ENCODE results near the gene ATPAF2. TPM values are rescaled to one million over a fixed set of nuclear protein-coding genes. Genes with fewer than 3 reads are reported as not detected.

Gene ATPAF2
- total RNA-seq, 1 experiment from 2014 or later: 40.5 TPM

GRCh38 chr17:18033442-18034099 is 5.4 kb downstream of the ATPAF2 start:
- no peaks in the 10 kb centered on the region for H3F3A ChIP-seq (ENCODE audit: low read length, unreplicated experiment)
- H3K36me3 ChIP-seq (ENCODE audit: low read depth, low read length): no peaks in the 10 kb centered on the region
- H3K4me3 ChIP-seq (ENCODE audit: low read length): no peak overlapping the region
- DNase-seq (peak; percentile 93), ATAC-seq (peak; percentile 80)
- BruUV-seq (replicated peaks): no TSS peak
- H4K20me1 ChIP-seq (ENCODE audit: low read length): no peaks in the 10 kb centered on the region
- no peaks in the 10 kb centered on the region for H3K9me2 ChIP-seq (replicated peaks; ENCODE audit: low read length)
- TF ChIP-seq EZH2 (IDR thresholded peaks at IDR 0.05; ENCODE audit: low read length, unreplicated experiment): no peak
- TF ChIP-seq EZH2phosphoT487 (IDR thresholded peaks at IDR 0.05; ENCODE audit: borderline replicate concordance, low read length): no peak
- TF ChIP-seq, protein P1, sequence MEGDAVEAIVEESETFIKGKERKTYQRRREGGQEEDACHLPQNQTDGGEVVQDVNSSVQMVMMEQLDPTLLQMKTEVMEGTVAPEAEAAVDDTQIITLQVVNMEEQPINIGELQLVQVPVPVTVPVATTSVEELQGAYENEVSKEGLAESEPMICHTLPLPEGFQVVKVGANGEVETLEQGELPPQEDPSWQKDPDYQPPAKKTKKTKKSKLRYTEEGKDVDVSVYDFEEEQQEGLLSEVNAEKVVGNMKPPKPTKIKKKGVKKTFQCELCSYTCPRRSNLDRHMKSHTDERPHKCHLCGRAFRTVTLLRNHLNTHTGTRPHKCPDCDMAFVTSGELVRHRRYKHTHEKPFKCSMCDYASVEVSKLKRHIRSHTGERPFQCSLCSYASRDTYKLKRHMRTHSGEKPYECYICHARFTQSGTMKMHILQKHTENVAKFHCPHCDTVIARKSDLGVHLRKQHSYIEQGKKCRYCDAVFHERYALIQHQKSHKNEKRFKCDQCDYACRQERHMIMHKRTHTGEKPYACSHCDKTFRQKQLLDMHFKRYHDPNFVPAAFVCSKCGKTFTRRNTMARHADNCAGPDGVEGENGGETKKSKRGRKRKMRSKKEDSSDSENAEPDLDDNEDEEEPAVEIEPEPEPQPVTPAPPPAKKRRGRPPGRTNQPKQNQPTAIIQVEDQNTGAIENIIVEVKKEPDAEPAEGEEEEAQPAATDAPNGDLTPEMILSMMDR (conservative IDR thresholded peaks at IDR 0.05; ENCODE audit: low read depth, low read length): peak; percentile 87
- H3K27me3 ChIP-seq (ENCODE audit: low read length): no peaks in the 10 kb centered on the region
- ChIA-PET CTCF (interaction anchor here (0.5 to 1.1 kb wide), 3 partner anchors 65 to 112 kb away, joined by 3 to 4 read pairs (median 3); no protein-coding TSS in a partner anchor), POLR2A (ENCODE audit: unreplicated experiment) (no interaction called here)
- no peak overlapping the region for H3K9ac ChIP-seq (ENCODE audit: low read length)
- H3K4me1 ChIP-seq (ENCODE audit: insufficient read depth, low read length): peaks cover 31% of the 10 kb centered on the region
- no peak overlapping the region for H2AFZ ChIP-seq (ENCODE audit: low read length)
- intact Hi-C loops (cut with micrococcal nuclease): loop anchor here (1.0 to 5.0 kb wide), 4 partner anchors 41 to 142 kb away; partner anchors contain the start of genes DRC3 and TOM1L2
- H3K4me2 ChIP-seq (ENCODE audit: low read length): no peak overlapping the region
- H3K79me2 ChIP-seq (ENCODE audit: low read length): peaks cover 67% of the 10 kb centered on the region
- no peak overlapping the region for H3K27ac ChIP-seq (ENCODE audit: low read length)
- no peaks in the 10 kb centered on the region for H3K9me3 ChIP-seq (ENCODE audit: low read length)

- ChIA-PET CTCF (no interaction called here), POLR2A (ENCODE audit: unreplicated experiment) (interaction anchor here (0.6 kb wide), 1 partner anchor 74 kb away, joined by 26 read pairs; no protein-coding TSS in a partner anchor)
- intact Hi-C loops (cut with micrococcal nuclease): loop anchor here (2.0 to 5.0 kb wide), 2 partner anchors 40 to 113 kb away; no protein-coding TSS in a partner anchor
Observed at GRCh38 chr17:18031955-18032354, 7.0 kb downstream of the ATPAF2 start.

More at GRCh38 chr17:18031955-18032354, 7.0 kb downstream of the ATPAF2 start:
- Histone ChIP-seq H3F3A (ENCODE audit: low read length, unreplicated experiment) (no peaks in the 10 kb centered on the region), H3K27me3 (ENCODE audit: low read length) (no peaks in the 10 kb centered on the region), H3K27ac (ENCODE audit: low read length) (peak overlapping the region; percentile 72), H3K9me2 (replicated peaks; ENCODE audit: low read length) (no peaks in the 10 kb centered on the region), H3K9ac (ENCODE audit: low read length) (peak overlapping the region; percentile 7), H3K79me2 (ENCODE audit: low read length) (peaks cover 51% of the 10 kb centered on the region), H2AFZ (ENCODE audit: low read length) (peak overlapping the region; percentile 0; the same call in 1 of the 2 replicates), H4K20me1 (ENCODE audit: low read length) (no peaks in the 10 kb centered on the region), H3K4me3 (ENCODE audit: low read length) (no peak overlapping the region), H3K36me3 (ENCODE audit: low read depth, low read length) (peaks cover 3% of the 10 kb centered on the region; the same call in 1 of the 2 replicates), H3K4me1 (ENCODE audit: insufficient read depth, low read length) (peaks cover 23% of the 10 kb centered on the region), H3K9me3 (ENCODE audit: low read length) (no peaks in the 10 kb centered on the region), H3K4me2 (ENCODE audit: low read length) (peak overlapping the region; percentile 38)
- DNase-seq: peak; percentile 78
- no TSS peak for BruUV-seq (replicated peaks)
- ATAC-seq: peak; percentile 86
- TF ChIP-seq EZH2phosphoT487 (IDR thresholded peaks at IDR 0.05; ENCODE audit: borderline replicate concordance, low read length) (no peak), EZH2 (IDR thresholded peaks at IDR 0.05; ENCODE audit: low read length, unreplicated experiment) (no peak)
- TF ChIP-seq, protein P1 (conservative IDR thresholded peaks at IDR 0.05; ENCODE audit: low read depth, low read length): no peak
